Tibial nerve (tissue), 3 donors: ENCODE data around the gene EVA1B.

Source experiments
- POLR2A ChIP-seq, 2 donors: fragments of 450-650 bp; IDR thresholded peaks; one replicate each; pipeline ENCODE4 v1.6.1; 2017; ENCODE audit warnings: antibody characterized with exemption in 2 of 2, mild to moderate bottlenecking in 2 of 2, moderate library complexity in 2 of 2
- TF ChIP-seq, protein P1 (sequence below), 5 experiments: fragments of 200-600 bp in 3 of 5; fragments of 450-650 bp in 2 of 5; sonication (generic) in 3 of 5; IDR thresholded peaks; one replicate each; pipeline ENCODE4 v1.5.1; 2016 to 2019; ENCODE audit warnings: antibody characterized with exemption in 5 of 5, mild to moderate bottlenecking in 3 of 5, moderate library complexity in 2 of 5

DNA sequence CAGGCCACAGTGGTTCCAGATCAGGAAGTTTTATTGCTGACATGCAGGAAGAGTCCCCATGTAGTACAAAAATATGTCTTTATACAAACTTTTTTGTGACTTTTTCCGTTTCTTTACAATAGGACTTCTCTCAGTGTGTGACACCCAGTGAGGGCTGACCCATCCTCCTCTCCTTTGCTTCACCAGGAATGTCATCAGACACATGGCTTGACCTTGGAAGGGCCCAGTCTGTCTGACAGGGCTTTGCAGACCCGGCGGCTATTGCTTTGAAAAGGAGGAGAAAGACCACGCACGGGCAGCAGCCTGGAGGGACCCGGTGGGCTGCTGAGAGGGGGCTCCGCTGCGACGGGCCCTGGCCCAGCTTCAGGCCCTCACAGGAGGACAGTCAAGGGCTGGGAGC is 16.2 kb upstream of the EVA1B start:
- no peak for TF ChIP-seq POLR2A (IDR thresholded peaks at IDR 0.05)
- TF ChIP-seq, protein P1, sequence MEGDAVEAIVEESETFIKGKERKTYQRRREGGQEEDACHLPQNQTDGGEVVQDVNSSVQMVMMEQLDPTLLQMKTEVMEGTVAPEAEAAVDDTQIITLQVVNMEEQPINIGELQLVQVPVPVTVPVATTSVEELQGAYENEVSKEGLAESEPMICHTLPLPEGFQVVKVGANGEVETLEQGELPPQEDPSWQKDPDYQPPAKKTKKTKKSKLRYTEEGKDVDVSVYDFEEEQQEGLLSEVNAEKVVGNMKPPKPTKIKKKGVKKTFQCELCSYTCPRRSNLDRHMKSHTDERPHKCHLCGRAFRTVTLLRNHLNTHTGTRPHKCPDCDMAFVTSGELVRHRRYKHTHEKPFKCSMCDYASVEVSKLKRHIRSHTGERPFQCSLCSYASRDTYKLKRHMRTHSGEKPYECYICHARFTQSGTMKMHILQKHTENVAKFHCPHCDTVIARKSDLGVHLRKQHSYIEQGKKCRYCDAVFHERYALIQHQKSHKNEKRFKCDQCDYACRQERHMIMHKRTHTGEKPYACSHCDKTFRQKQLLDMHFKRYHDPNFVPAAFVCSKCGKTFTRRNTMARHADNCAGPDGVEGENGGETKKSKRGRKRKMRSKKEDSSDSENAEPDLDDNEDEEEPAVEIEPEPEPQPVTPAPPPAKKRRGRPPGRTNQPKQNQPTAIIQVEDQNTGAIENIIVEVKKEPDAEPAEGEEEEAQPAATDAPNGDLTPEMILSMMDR (IDR thresholded peaks at IDR 0.05), result no peak
